H9 (cell line): ENCODE data around the gene MORN1. TPM values are rescaled to one million over a fixed set of nuclear protein-coding genes. Genes with fewer than 3 reads are reported as not detected.

ENCODE experiments used
- DNase-seq: peaks from one replicate; pipeline ENCODE4 v3.0.0-alpha.2; 2017
- H2AFZ ChIP-seq: one replicate; pipeline ENCODE4 v1.6.1; 2013; ENCODE audit warnings: mild to moderate bottlenecking, low read length, control low read depth, moderate library complexity
- H2AK5ac ChIP-seq: 2 replicates; pipeline ENCODE4 v1.6.1; 2013; ENCODE audit warnings: low read length, control low read depth, mixed read lengths; ENCODE audit not compliant: insufficient read length
- H2BK120ac ChIP-seq: one replicate; pipeline ENCODE4 v1.6.1; 2013; ENCODE audit warnings: low read depth, mild to moderate bottlenecking, low read length, control low read depth, inconsistent platforms; ENCODE audit not compliant: poor library complexity, severe bottlenecking
- H2BK12ac ChIP-seq: 2 replicates; pipeline ENCODE4 v1.6.1; 2013; ENCODE audit warnings: low read length, control low read depth, mixed read lengths, low read depth; ENCODE audit not compliant: insufficient read length
- H2BK15ac ChIP-seq: 2 replicates; pipeline ENCODE4 v1.6.1; 2013; ENCODE audit warnings: low read depth, low read length, control low read depth
- H2BK20ac ChIP-seq: one replicate; pipeline ENCODE4 v1.6.1; 2013; ENCODE audit warnings: low read depth, mild to moderate bottlenecking, low read length, control low read depth, inconsistent platforms; ENCODE audit not compliant: poor library complexity, severe bottlenecking
- H2BK5ac ChIP-seq: 2 replicates; pipeline ENCODE4 v1.6.1; 2013; ENCODE audit warnings: low read length, control low read depth, mixed read lengths; ENCODE audit not compliant: insufficient read length
- H3K14ac ChIP-seq: 2 replicates; pipeline ENCODE4 v1.6.1; 2013; ENCODE audit warnings: low read length, control low read depth; ENCODE audit not compliant: insufficient read depth
- H3K18ac ChIP-seq: 2 replicates; pipeline ENCODE4 v1.6.1; 2013; ENCODE audit warnings: low read depth, mild to moderate bottlenecking, mixed read lengths, low read length, control low read depth; ENCODE audit not compliant: insufficient read length
- H3K23ac ChIP-seq: 2 replicates; pipeline ENCODE4 v1.6.1; 2013; ENCODE audit warnings: low read length, control low read depth, mixed read lengths, low read depth; ENCODE audit not compliant: insufficient read length
- H3K23me2 ChIP-seq: 2 replicates; pipeline ENCODE4 v1.6.1; 2013; ENCODE audit warnings: low read depth, mild to moderate bottlenecking, mixed read lengths, low read length, control low read depth; ENCODE audit not compliant: insufficient read length, poor library complexity, severe bottlenecking
- H3K27ac ChIP-seq: 2 replicates; pipeline ENCODE4 v1.5.1; 2013; ENCODE audit warnings: low read length, control low read depth, mixed read lengths, low read depth; ENCODE audit not compliant: insufficient read length
- H3K27me3 ChIP-seq: 2 replicates; pipeline ENCODE4 v1.6.1; 2013; ENCODE audit warnings: low read length, control low read depth, inconsistent platforms; ENCODE audit not compliant: insufficient read depth
- H3K4ac ChIP-seq: 2 replicates; pipeline ENCODE4 v1.6.1; 2013; ENCODE audit warnings: low read depth, mild to moderate bottlenecking, control low read depth, inconsistent platforms, low read length, moderate library complexity
- H3K4me1 ChIP-seq: 2 replicates; pipeline ENCODE4 v1.6.1; 2013; ENCODE audit warnings: low read length, control low read depth, inconsistent platforms; ENCODE audit not compliant: insufficient read depth
- H3K4me2 ChIP-seq: 2 replicates; pipeline ENCODE4 v1.6.1; 2013; ENCODE audit warnings: low read length, control low read depth, mixed read lengths; ENCODE audit not compliant: insufficient read length, insufficient read depth
- H3K56ac ChIP-seq: 2 replicates; pipeline ENCODE4 v1.6.1; 2013; ENCODE audit warnings: low read depth, mild to moderate bottlenecking, mixed read lengths, low read length, control low read depth; ENCODE audit not compliant: insufficient read length
- H3K79me1 ChIP-seq: 2 replicates; pipeline ENCODE4 v1.6.1; 2013; ENCODE audit warnings: low read depth, mild to moderate bottlenecking, moderate library complexity, low read length, control low read depth, inconsistent platforms; ENCODE audit not compliant: insufficient read depth, poor library complexity, severe bottlenecking
- H3K79me2 ChIP-seq: 2 replicates; pipeline ENCODE4 v1.6.1; 2013; ENCODE audit warnings: low read length, control low read depth, inconsistent platforms; ENCODE audit not compliant: insufficient read depth
- H3K9ac ChIP-seq: 2 replicates; pipeline ENCODE4 v1.6.1; 2013; ENCODE audit warnings: low read length, control low read depth, mixed read lengths; ENCODE audit not compliant: insufficient read length; ENCODE audit errors: extremely low read depth
- H3K9me3 ChIP-seq: one replicate; pipeline ENCODE4 v1.6.1; 2013; ENCODE audit warnings: low read depth, low read length, inconsistent platforms; ENCODE audit not compliant: control insufficient read depth
- H3T11ph ChIP-seq: one replicate; pipeline ENCODE4 v1.6.1; 2013; ENCODE audit warnings: mild to moderate bottlenecking, low read length, control low read depth, inconsistent platforms
- H4K20me1 ChIP-seq: one replicate; pipeline ENCODE4 v1.6.1; 2013; ENCODE audit not compliant: control insufficient read depth, insufficient read length, insufficient read depth
- H4K5ac ChIP-seq: 2 replicates; pipeline ENCODE4 v1.6.1; 2013; ENCODE audit warnings: low read depth, mild to moderate bottlenecking, mixed read lengths, low read length, control low read depth; ENCODE audit not compliant: insufficient read length
- H4K8ac ChIP-seq: replicated peaks from 2 replicates; pipeline ENCODE4 v1.6.1; 2013; ENCODE audit warnings: low read length, control low read depth, mixed read lengths, low read depth; ENCODE audit not compliant: insufficient read length
- H4K91ac ChIP-seq: 2 replicates; pipeline ENCODE4 v1.6.1; 2013; ENCODE audit warnings: low read depth, mild to moderate bottlenecking, moderate library complexity, mixed read lengths, low read length, control low read depth; ENCODE audit not compliant: insufficient read length
- H3K27ac Mint-ChIP-seq, 3 experiments: 2 replicates in 2 of 3; 3 replicates in 1 of 3; pipeline ENCODE4 v1.8.0; 2020 to 2021; ENCODE audit warnings: mixed read lengths in 3 of 3, mild to moderate bottlenecking in 1 of 3, moderate library complexity in 1 of 3
- H3K27me3 Mint-ChIP-seq: 2 replicates; pipeline ENCODE4 v1.8.0; 2021; ENCODE audit warnings: low read depth, mild to moderate bottlenecking, moderate library complexity, mixed read lengths
- H3K36me3 Mint-ChIP-seq, 3 experiments: 2 replicates in 2 of 3; 3 replicates in 1 of 3; pipeline ENCODE4 v1.8.0; 2020 to 2021; ENCODE audit warnings: low read depth in 3 of 3, mixed read lengths in 3 of 3; ENCODE audit not compliant: insufficient read depth in 1 of 3
- H3K4me1 Mint-ChIP-seq, 2 experiments: 2 replicates each; pipeline ENCODE4 v1.8.0; 2020; ENCODE audit warnings: mixed read lengths in 2 of 2
- H3K4me3 Mint-ChIP-seq, 2 experiments: 2 replicates in 1 of 2; 3 replicates in 1 of 2; pipeline ENCODE4 v1.8.0; 2020 to 2021; ENCODE audit warnings: mild to moderate bottlenecking in 2 of 2, mixed read lengths in 2 of 2, moderate library complexity in 1 of 2
- H3K9me3 Mint-ChIP-seq, 2 experiments: 2 replicates in 1 of 2; 3 replicates in 1 of 2; pipeline ENCODE4 v1.8.0; 2020; ENCODE audit warnings: mild to moderate bottlenecking in 2 of 2, mixed read lengths in 2 of 2, moderate library complexity in 1 of 2
- WGBS: extraction: QIAGEN DNeasy Blood & Tissue Kit; methylation state at CpG from one replicate; pipeline ENCODE4 v1.1.7; 2013; ENCODE audit warnings: missing lambda C conversion rate, low lambda C conversion rate, mixed read lengths; ENCODE audit not compliant: insufficient read length; ENCODE audit errors: extremely low coverage; 5-methylcytosine and 5-hydroxymethylcytosine counted together
- total RNA-seq: library from RNA; stranded (reverse); gene quantifications from 2 replicates; pipeline ENCODE4 v1.2.1, GENCODE V29; 2021
- TF ChIP-seq, protein P1 (sequence below): fragments of 200-600 bp; sonication (generic); conservative IDR thresholded peaks from 3 replicates; pipeline ENCODE4 v1.8.0; 2021; ENCODE audit warnings: antibody characterized with exemption, mild to moderate bottlenecking

The MORN1 gene
- total RNA-seq, 1 experiment from 2014 or later, result 12.7 TPM

GRCh38 chr1:2344744-2345296 lies 46.5 kb downstream of the MORN1 start:
- Histone ChIP-seq H4K91ac (no peak overlapping the region), H3K27ac (no peak overlapping the region)

More at GRCh38 chr1:2344744-2345296, 46.5 kb downstream of the MORN1 start:
- H3K4ac ChIP-seq, result no peak overlapping the region
- no peak overlapping the region for H3K18ac ChIP-seq
- H4K20me1 ChIP-seq, result no peaks in the 10 kb centered on the region
- no peak for DNase-seq
- H3K23ac ChIP-seq, result no peak overlapping the region
- H4K5ac ChIP-seq, result no peak overlapping the region
- no peak overlapping the region for H4K8ac ChIP-seq
- no CpG with 5 or more reads among the region's 29 CpGs for WGBS
- no peak overlapping the region for H3K9ac ChIP-seq
- no peak overlapping the region for H2AFZ ChIP-seq
- H3K14ac ChIP-seq, result no peak overlapping the region
- H2BK12ac ChIP-seq, result no peak overlapping the region
- H3K4me1 Mint-ChIP-seq, result peaks cover 0 to 9% of the 10 kb centered on the region in 2 experiments; a peak in 1 of 4 replicates
- H3K56ac ChIP-seq, result no peak overlapping the region
- no peaks in the 10 kb centered on the region for H3K9me3 Mint-ChIP-seq
- no peaks in the 10 kb centered on the region for H3K4me1 ChIP-seq
- H2AK5ac ChIP-seq, result no peak overlapping the region
- H3K79me2 ChIP-seq, result no peaks in the 10 kb centered on the region
- H3K27me3 ChIP-seq, result no peaks in the 10 kb centered on the region
- H3K9me3 ChIP-seq, result no peaks in the 10 kb centered on the region
- no peak overlapping the region for H2BK20ac ChIP-seq
- TF ChIP-seq, protein P1, sequence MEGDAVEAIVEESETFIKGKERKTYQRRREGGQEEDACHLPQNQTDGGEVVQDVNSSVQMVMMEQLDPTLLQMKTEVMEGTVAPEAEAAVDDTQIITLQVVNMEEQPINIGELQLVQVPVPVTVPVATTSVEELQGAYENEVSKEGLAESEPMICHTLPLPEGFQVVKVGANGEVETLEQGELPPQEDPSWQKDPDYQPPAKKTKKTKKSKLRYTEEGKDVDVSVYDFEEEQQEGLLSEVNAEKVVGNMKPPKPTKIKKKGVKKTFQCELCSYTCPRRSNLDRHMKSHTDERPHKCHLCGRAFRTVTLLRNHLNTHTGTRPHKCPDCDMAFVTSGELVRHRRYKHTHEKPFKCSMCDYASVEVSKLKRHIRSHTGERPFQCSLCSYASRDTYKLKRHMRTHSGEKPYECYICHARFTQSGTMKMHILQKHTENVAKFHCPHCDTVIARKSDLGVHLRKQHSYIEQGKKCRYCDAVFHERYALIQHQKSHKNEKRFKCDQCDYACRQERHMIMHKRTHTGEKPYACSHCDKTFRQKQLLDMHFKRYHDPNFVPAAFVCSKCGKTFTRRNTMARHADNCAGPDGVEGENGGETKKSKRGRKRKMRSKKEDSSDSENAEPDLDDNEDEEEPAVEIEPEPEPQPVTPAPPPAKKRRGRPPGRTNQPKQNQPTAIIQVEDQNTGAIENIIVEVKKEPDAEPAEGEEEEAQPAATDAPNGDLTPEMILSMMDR, result no peak
- H3K4me3 Mint-ChIP-seq, result no peak overlapping the region
- H3K79me1 ChIP-seq, result no peaks in the 10 kb centered on the region
- 0 out of 7 replicates have a peak overlapping the region, but pooled peaks of 1 of the 3 experiments have one; percentile 11 for H3K27ac Mint-ChIP-seq
- no peak overlapping the region for H2BK15ac ChIP-seq
- H3T11ph ChIP-seq, result no peak overlapping the region
- H3K36me3 Mint-ChIP-seq, result no peaks in the 10 kb centered on the region
- H3K27me3 Mint-ChIP-seq, result no peaks in the 10 kb centered on the region
- H2BK5ac ChIP-seq, result no peak overlapping the region
- H2BK120ac ChIP-seq, result no peak overlapping the region
- no peak overlapping the region for H3K4me2 ChIP-seq
- H3K23me2 ChIP-seq, result no peaks in the 10 kb centered on the region
